GM23338 (cell line): Measurements from ENCODE around the gene CNGB1. TPM values are rescaled to one million over a fixed set of nuclear protein-coding genes. Genes with fewer than 3 reads are reported as not detected.

Experiments used
- ATAC-seq: fragments of 200-7000 bp; cut with Tn5 transposase; 3 replicates; pipeline ENCODE4 v1.9.1; 2020
- DNase-seq: peaks from one replicate; pipeline ENCODE4 v3.0.0-alpha.2; 2015; ENCODE audit warnings: low spot score
- H2AFZ ChIP-seq: fragments of 200-600 bp; sonication (generic); 2 replicates; pipeline ENCODE4 v1.8.0; 2016; ENCODE audit warnings: antibody characterized with exemption, mild to moderate bottlenecking, moderate library complexity
- H3F3A ChIP-seq: fragments of 200-600 bp; sonication (generic); replicated peaks from 2 replicates; pipeline ENCODE4 v1.8.0; 2017; ENCODE audit warnings: antibody characterized with exemption, mixed run types, low read depth
- H3K27ac ChIP-seq: fragments of 200-600 bp; sonication (generic); 2 replicates; pipeline ENCODE4 v1.6.1; 2016; ENCODE audit warnings: low read depth
- H3K27me3 ChIP-seq: fragments of 200-600 bp; sonication (generic); 2 replicates; pipeline ENCODE4 v1.8.0; 2016; ENCODE audit warnings: mild to moderate bottlenecking, mixed run types, moderate library complexity; ENCODE audit not compliant: insufficient read depth
- H3K36me3 ChIP-seq: fragments of 200-600 bp; sonication (generic); 2 replicates; pipeline ENCODE4 v1.8.0; 2016; ENCODE audit warnings: mild to moderate bottlenecking; ENCODE audit not compliant: insufficient read depth
- H3K4me1 ChIP-seq: fragments of 200-600 bp; sonication (generic); 2 replicates; pipeline ENCODE4 v1.8.0; 2016; ENCODE audit warnings: mild to moderate bottlenecking, moderate library complexity; ENCODE audit not compliant: insufficient read depth
- H3K4me2 ChIP-seq: fragments of 200-600 bp; sonication (generic); 2 replicates; pipeline ENCODE4 v1.7.1; 2017; ENCODE audit warnings: mixed run types
- H3K4me3 ChIP-seq: fragments of 200-600 bp; sonication (generic); 2 replicates; pipeline ENCODE4 v1.6.1; 2016; ENCODE audit warnings: mixed run types
- H3K79me2 ChIP-seq: fragments of 200-600 bp; sonication (generic); replicated peaks from 2 replicates; pipeline ENCODE4 v1.8.0; 2017; ENCODE audit warnings: mild to moderate bottlenecking; ENCODE audit not compliant: insufficient read depth
- H3K9me2 ChIP-seq: fragments of 200-600 bp; sonication (generic); 2 replicates; pipeline ENCODE4 v1.8.0; 2017; ENCODE audit not compliant: insufficient read depth
- H4K20me1 ChIP-seq: fragments of 200-600 bp; sonication (generic); replicated peaks from 2 replicates; pipeline ENCODE4 v1.8.0; 2017; ENCODE audit warnings: mild to moderate bottlenecking; ENCODE audit not compliant: insufficient read depth
- H3K27ac Mint-ChIP-seq: 2 replicates; pipeline ENCODE4 v1.8.0; 2020; ENCODE audit warnings: inconsistent platforms, mild to moderate bottlenecking, moderate library complexity, mixed read lengths
- H3K27me3 Mint-ChIP-seq: 3 replicates; pipeline ENCODE4 v1.8.0; 2022; ENCODE audit warnings: low read depth, mild to moderate bottlenecking, moderate library complexity, mixed read lengths, inconsistent platforms; ENCODE audit not compliant: insufficient read depth, poor library complexity
- H3K36me3 Mint-ChIP-seq: 3 replicates; pipeline ENCODE4 v1.8.0; 2021; ENCODE audit warnings: low read depth, mild to moderate bottlenecking, inconsistent platforms, moderate library complexity, mixed read lengths
- H3K4me1 Mint-ChIP-seq: 3 replicates; pipeline ENCODE4 v1.8.0; 2020; ENCODE audit warnings: mild to moderate bottlenecking, inconsistent platforms, mixed read lengths
- H3K4me3 Mint-ChIP-seq: 3 replicates; pipeline ENCODE4 v1.8.0; 2021; ENCODE audit warnings: moderate library complexity, mild to moderate bottlenecking, inconsistent platforms, mixed read lengths
- H3K9me3 Mint-ChIP-seq: 3 replicates; pipeline ENCODE4 v1.8.0; 2020; ENCODE audit warnings: moderate library complexity, mild to moderate bottlenecking, inconsistent platforms, mixed read lengths
- CTCF ChIP-seq, 2 experiments: fragments of 200-600 bp in 1 of 2; sonication (generic) in 1 of 2; conservative IDR thresholded peaks; 2 replicates each; pipeline versions ENCODE4 v1.5.1 to v1.6.1; 2016 to 2017; ENCODE audit warnings: antibody characterized with exemption in 2 of 2, low read depth in 2 of 2, mild to moderate bottlenecking in 2 of 2, moderate library complexity in 1 of 2
- ETS1 ChIP-seq: IDR thresholded peaks from 2 replicates; pipeline ENCODE4 v1.6.1; 2016; ENCODE audit warnings: antibody characterized with exemption
- JUNB ChIP-seq: IDR thresholded peaks from one replicate; pipeline ENCODE4 v1.6.1; 2016; ENCODE audit warnings: antibody characterized with exemption; ENCODE audit not compliant: unreplicated experiment
- NANOG ChIP-seq: IDR thresholded peaks from 2 replicates; pipeline ENCODE4 v1.6.1; 2016; ENCODE audit warnings: antibody characterized with exemption, borderline replicate concordance
- POLR2AphosphoS5 ChIP-seq: IDR thresholded peaks from 2 replicates; pipeline ENCODE4 v1.6.1; 2016; ENCODE audit warnings: antibody characterized with exemption, low read depth
- ZNF114 ChIP-seq: fragments of 250-450 bp; sonication (Bioruptor Pico); IDR thresholded peaks from 2 replicates; pipeline ENCODE4 v1.5.0; 2020; ENCODE audit warnings: mild to moderate bottlenecking, moderate library complexity
- ZNF462 ChIP-seq: fragments of 250-450 bp; sonication (Bioruptor Pico); IDR thresholded peaks from 2 replicates; pipeline ENCODE4 v1.5.0; 2020; ENCODE audit warnings: mild to moderate bottlenecking, moderate library complexity
- polyA plus RNA-seq: library from polyadenylated mRNA; unstranded; fragments of >200 nt; fragmentation: Nextera tagmentation; extraction: Ambion mirVana; gene quantifications from 2 replicates; pipeline ENCODE4 v1.2.1, GENCODE V29; 2016
- total RNA-seq: library from RNA; depleted of rRNA; stranded (reverse); fragments of >200 nt; shearing (Covaris generic); gene quantifications from 2 replicates; pipeline ENCODE4 v1.2.3, GENCODE V29; 2014

CNGB1 gene
- total and polyA plus RNA-seq, 2 experiments from 2014 or later: not detected

GRCh38 chr16:58012481-58012880, 41.6 kb upstream of the CNGB1 start:
- H3K4me1 ChIP-seq: peaks cover 6% of the 10 kb centered on the region; the same call in 1 of the 2 replicates
- H3K9me3 Mint-ChIP-seq: no peaks in the 10 kb centered on the region
- peaks cover 22% of the 10 kb centered on the region for H3K36me3 Mint-ChIP-seq
- H3K36me3 ChIP-seq: no peaks in the 10 kb centered on the region
- H3K4me3 Mint-ChIP-seq: no peak overlapping the region
- H3K4me2 ChIP-seq: no peak overlapping the region
- peaks cover 19% of the 10 kb centered on the region for H3K4me1 Mint-ChIP-seq
- H3K27me3 ChIP-seq: no peaks in the 10 kb centered on the region
- H3K79me2 ChIP-seq: peaks cover 7% of the 10 kb centered on the region; the same call in 1 of the 2 replicates
- peak; percentile 40; the same call in 2 of the 3 replicates for ATAC-seq
- no peak overlapping the region for H3K4me3 ChIP-seq
- no peak for DNase-seq
- H3F3A ChIP-seq: no peaks in the 10 kb centered on the region
- no peaks in the 10 kb centered on the region for H3K27me3 Mint-ChIP-seq
- no peaks in the 10 kb centered on the region for H3K9me2 ChIP-seq
- no peak overlapping the region for H2AFZ ChIP-seq
- H3K27ac Mint-ChIP-seq: no peak overlapping the region
- no peak for TF ChIP-seq ZNF462
- TF ChIP-seq ETS1: no peak
- no peak for TF ChIP-seq POLR2AphosphoS5
- no peak for TF ChIP-seq NANOG
- no peak for TF ChIP-seq ZNF114 (CRISPR knock-in tag)
- no peak for TF ChIP-seq JUNB
- no peak for TF ChIP-seq CTCF (conservative IDR thresholded peaks at IDR 0.05; ENCODE audit: low read depth in 2 of 2)
- 0 out of 2 replicates have a peak, but pooled peaks cover 8% of the 10 kb centered on the region for H4K20me1 ChIP-seq
- H3K27ac ChIP-seq: no peak overlapping the region
